GM12892 (cell line): ENCODE data around the gene CDS1.

Source experiments
- DNase-seq: peaks from one replicate; pipeline ENCODE4 v3.0.0; 2011; ENCODE audit not compliant: insufficient read length
- FAIRE-seq: peaks from 2 replicates; lab custom pipeline; 2011; peaks lifted over from hg19 to GRCh38; lab: Jason Lieb, UNC
- POLR2A ChIP-seq: IDR thresholded peaks from 2 replicates; pipeline ENCODE4 v1.6.1; 2011; ENCODE audit warnings: low read depth, low read length, control low read depth
- POLR2AphosphoS5 ChIP-seq: IDR thresholded peaks from 2 replicates; pipeline ENCODE4 v1.6.1; 2011; ENCODE audit warnings: low read depth, low read length, control low read depth
- TAF1 ChIP-seq: IDR thresholded peaks from 2 replicates; pipeline ENCODE4 v1.6.1; 2011; ENCODE audit warnings: low read depth, mild to moderate bottlenecking, control low read depth, low read length, borderline replicate concordance

The CDS1 gene

GRCh38 chr4:84614891-84615290 lies 32.0 kb downstream of the CDS1 start:
- TF ChIP-seq POLR2A (no peak), TAF1 (no peak), POLR2AphosphoS5 (no peak)
- no peak for FAIRE-seq
- no peak for DNase-seq

- FAIRE-seq (no peak), DNase-seq (no peak)
- TF ChIP-seq POLR2A (no peak), TAF1 (no peak), POLR2AphosphoS5 (no peak)
Observed at GRCh38 chr4:84615355-84615754, 32.4 kb downstream of the CDS1 start.

- TF ChIP-seq POLR2AphosphoS5, result no peak
- no peak for FAIRE-seq
- DNase-seq, result no peak
Observed at GRCh38 chr4:84622959-84623358, 40.0 kb downstream of the CDS1 start.

GRCh38 chr4:84623661-84624060 lies 40.7 kb downstream of the CDS1 start:
- no peak for FAIRE-seq
- DNase-seq, result no peak
- TF ChIP-seq TAF1 (no peak), POLR2AphosphoS5 (no peak), POLR2A (no peak)

GRCh38 chr4:84626673-84627072 lies 43.7 kb downstream of the CDS1 start:
- no peak for DNase-seq
- FAIRE-seq, result no peak
- TF ChIP-seq POLR2A (no peak), TAF1 (no peak), POLR2AphosphoS5 (no peak)

- DNase-seq (no peak), FAIRE-seq (no peak)
- TF ChIP-seq TAF1, result no peak
- TF ChIP-seq POLR2A, result no peak
- no peak for TF ChIP-seq POLR2AphosphoS5
Observed at GRCh38 chr4:84631573-84631972, 48.6 kb downstream of the CDS1 start.

GRCh38 chr4:84632092-84632491 lies 49.2 kb downstream of the CDS1 start:
- no peak for TF ChIP-seq POLR2AphosphoS5
- no peak for TF ChIP-seq POLR2A
- TF ChIP-seq TAF1, result no peak
- FAIRE-seq (no peak), DNase-seq (no peak)

- TF ChIP-seq TAF1, result no peak
- no peak for TF ChIP-seq POLR2A
- TF ChIP-seq POLR2AphosphoS5, result no peak
- DNase-seq (no peak), FAIRE-seq (no peak)
Observed at GRCh38 chr4:84634961-84635360, 52.0 kb downstream of the CDS1 start.

- FAIRE-seq, result no peak
- DNase-seq, result no peak
- TF ChIP-seq POLR2A, result no peak
Observed at GRCh38 chr4:84638092-84638491, 55.2 kb downstream of the CDS1 start.

GRCh38 chr4:84639145-84639544 lies 56.2 kb downstream of the CDS1 start:
- no peak for FAIRE-seq
- no peak for TF ChIP-seq POLR2AphosphoS5
- TF ChIP-seq POLR2A, result no peak
- TF ChIP-seq TAF1, result no peak
- no peak for DNase-seq

- no peak for TF ChIP-seq POLR2AphosphoS5
- no peak for TF ChIP-seq POLR2A
- no peak for TF ChIP-seq TAF1
- DNase-seq, result no peak
- no peak for FAIRE-seq
Observed at GRCh38 chr4:84644087-84644486, 61.2 kb downstream of the CDS1 start.

- TF ChIP-seq POLR2AphosphoS5 (no peak), TAF1 (no peak), POLR2A (no peak)
- FAIRE-seq (no peak), DNase-seq (no peak)
Observed at GRCh38 chr4:84647312-84647884, 64.5 kb downstream of the CDS1 start.

- DNase-seq (no peak), FAIRE-seq (no peak)
- TF ChIP-seq POLR2A (no peak), TAF1 (no peak), POLR2AphosphoS5 (no peak)
Observed at GRCh38 chr4:84648178-84648577, 65.3 kb downstream of the CDS1 start.
